Measurements from ENCODE around the gene GPBP1.
A peak's percentile ranks its signal among the peaks of the same experiment; 100 is the strongest.
"Not testable (repeated sequence)": the region's sequence is repeated elsewhere in the genome, so short reads cannot be mapped to it uniquely, and the experiment has no call there.

GPBP1 gene, protein sequence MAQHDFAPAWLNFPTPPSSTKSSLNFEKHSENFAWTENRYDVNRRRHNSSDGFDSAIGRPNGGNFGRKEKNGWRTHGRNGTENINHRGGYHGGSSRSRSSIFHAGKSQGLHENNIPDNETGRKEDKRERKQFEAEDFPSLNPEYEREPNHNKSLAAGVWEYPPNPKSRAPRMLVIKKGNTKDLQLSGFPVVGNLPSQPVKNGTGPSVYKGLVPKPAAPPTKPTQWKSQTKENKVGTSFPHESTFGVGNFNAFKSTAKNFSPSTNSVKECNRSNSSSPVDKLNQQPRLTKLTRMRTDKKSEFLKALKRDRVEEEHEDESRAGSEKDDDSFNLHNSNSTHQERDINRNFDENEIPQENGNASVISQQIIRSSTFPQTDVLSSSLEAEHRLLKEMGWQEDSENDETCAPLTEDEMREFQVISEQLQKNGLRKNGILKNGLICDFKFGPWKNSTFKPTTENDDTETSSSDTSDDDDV

DNA sequence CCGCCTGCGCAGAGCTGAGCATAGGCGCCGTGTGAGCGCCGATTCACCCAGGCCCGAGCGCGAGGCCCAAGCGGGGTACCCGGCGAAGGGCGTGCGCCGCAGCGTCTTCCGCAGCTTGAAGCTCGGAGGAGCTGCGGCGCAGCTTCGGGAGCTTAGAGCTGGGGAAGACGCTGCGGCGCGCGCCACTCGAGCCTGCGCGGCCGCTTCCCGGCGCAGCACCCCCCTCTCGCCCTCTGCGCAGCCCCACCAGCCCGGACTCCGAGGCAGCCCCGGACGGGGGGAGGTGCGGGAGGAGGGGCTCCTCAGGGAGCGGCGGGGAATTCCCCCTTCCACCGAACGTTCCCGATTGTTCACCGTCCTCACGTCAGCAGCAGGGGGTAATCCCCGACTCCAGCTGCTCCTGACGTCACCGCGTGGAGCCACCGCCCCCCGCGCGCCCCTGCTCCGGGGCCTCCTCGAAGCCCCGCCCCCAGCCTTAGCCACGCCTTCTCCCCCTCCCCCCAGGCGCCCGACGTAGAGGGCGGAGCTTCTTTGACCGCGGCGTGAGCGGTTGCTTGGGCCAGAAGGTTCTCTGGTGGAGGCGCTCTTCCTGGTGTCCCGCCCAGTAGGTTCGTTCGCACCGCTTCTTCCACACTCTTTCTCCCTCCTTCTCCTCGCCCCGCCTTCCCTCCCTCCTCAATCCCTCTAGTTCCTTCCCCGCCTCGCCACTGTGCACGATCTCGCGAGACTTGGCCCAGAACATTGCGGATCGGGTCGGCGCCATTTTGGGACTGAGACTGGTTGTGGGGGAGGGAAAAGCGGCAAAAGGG lies at the start of gene GPBP1:
Gene GPBP1 (plus strand): TSS at position 741 of the 809 bp plus-strand sequence. CDS start 40,072 bp downstream, outside the sequence.
- peak; percentile 100 for DNase-seq

GRCh38 chr5:57128325-57128724 lies 45.5 kb upstream of the GPBP1 start:
- no peak for DNase-seq

GRCh38 chr5:57133574-57133973 lies 40.3 kb upstream of the GPBP1 start:
- no peak for DNase-seq

DNA sequence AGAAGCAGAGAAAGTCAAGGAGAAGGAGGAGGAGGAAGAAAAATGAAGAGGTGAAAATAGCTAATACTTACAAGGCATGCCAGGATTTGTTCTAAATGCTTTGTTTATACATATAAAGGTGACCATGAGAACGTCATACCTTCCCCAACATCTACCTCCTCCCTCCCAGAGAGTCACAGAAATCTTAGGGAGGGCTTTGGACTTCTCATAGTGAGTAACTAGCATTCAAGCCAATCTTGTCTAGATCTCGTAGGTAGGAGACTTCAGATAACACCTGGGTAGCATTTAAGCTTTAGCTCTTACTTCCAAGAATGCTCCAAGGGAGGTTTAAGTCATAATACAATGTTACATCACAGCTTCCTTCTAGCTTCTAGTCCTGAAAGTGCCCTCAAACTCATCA lies 36.5 kb upstream of the GPBP1 start:
- DNase-seq = no peak

GRCh38 chr5:57152316-57152715 lies 21.5 kb upstream of the GPBP1 start:
- no peak for DNase-seq

DNA sequence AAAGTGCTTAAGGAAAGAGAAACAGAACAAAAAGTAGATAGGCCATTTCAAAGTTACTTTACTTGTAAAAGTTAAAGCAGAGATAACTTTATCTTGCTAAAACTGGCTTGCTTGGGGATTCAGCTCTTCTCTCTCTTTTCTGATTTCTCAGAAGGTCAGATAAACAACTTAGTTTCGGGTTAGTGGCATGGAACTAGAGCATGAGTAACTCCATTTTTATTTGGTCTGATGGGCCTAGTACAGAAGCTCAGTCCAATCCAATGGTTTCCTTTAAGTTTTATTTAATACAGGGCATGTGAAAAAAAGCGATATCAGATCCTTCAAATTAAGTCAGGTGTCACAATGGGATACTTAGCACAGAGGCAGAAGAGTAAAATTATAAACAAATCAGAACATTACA lies 18.8 kb upstream of the GPBP1 start:
- DNase-seq = no peak

DNA sequence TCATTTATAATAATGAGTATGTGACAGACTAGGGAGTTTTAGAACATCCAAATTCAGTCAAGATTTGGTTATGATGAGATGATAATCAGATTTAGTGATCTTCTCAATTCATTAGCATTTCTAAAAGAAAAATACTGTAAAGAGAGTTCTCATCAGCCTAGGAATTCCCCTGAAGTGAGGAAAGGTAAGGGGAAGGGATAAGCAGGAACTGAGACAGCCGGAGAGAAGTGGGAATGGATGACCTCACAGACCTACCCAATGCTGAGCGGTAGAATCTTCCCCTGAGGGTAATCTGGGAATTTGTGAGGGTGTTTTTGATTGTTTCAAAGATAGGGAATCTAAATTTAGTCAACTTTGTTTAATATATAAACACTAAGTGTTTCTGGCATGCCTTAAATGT lies 16.7 kb upstream of the GPBP1 start:
- DNase-seq = no peak

- DNase-seq = no peak
Observed at GRCh38 chr5:57157666-57158065, 16.2 kb upstream of the GPBP1 start.

- no peak for DNase-seq
Observed at GRCh38 chr5:57163553-57164006, 10.3 kb upstream of the GPBP1 start.

DNA sequence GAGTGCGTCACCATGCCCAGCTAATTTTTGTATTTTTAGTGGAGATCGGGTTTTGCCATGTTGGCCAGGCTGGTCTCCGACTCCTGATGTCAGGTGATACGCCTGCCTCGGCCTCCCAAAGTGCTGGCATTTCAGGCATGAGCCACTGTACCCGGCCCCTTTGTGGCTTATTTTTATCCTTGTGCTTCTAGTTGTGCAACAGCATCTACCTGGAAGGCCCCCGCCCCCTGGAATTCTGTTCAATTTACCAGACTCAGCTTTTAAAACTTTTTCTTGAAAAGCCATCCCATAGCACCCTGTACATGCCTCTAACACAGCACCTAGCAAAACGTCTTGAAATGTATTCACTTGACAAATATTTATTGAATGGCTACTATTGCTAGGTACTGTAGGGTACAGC lies 9.7 kb upstream of the GPBP1 start:
- DNase-seq = no peak

DNA sequence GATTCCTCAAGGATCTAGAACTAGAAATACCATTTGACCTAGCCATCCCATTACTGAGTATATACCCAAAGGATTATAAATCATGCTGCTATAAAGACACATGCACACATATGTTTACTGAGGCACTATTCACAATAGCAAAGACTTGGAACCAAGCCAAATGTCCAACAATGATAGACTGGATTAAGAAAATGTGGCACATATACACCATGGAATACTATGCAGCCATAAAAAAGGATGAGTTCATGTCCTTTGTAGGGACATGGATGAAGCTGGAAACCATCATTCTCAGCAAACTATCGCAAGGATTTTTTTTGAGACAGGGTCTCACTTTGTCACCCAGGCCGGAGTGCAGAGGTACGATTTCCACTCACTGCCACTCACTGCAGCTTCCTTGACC lies 8.7 kb upstream of the GPBP1 start:
- not testable (repeated sequence) for DNase-seq

- DNase-seq = no peak
Observed at GRCh38 chr5:57166276-57166675, 7.6 kb upstream of the GPBP1 start.

- DNase-seq = no peak
Observed at GRCh38 chr5:57167201-57167600, 6.7 kb upstream of the GPBP1 start.

DNA sequence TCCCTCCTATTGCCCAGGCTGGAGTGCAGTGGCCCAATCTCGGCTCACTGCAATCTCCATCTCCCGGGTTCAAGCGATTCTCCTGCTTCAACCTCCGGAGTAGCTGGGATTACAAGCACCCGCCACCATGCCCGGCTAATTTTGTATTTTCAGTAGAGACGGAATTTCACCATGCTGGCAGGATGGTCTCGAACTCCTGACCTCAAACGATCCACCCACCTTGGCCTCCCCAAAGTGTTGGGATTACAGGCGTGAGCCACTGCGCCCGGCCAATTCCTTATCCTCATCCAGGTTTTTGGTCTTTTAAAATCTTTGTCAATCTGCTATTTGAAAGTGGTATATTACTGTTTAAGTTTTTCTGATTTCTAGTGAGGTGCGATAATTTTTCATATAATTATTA lies 3.7 kb upstream of the GPBP1 start:
- DNase-seq = not testable (repeated sequence)

DNA sequence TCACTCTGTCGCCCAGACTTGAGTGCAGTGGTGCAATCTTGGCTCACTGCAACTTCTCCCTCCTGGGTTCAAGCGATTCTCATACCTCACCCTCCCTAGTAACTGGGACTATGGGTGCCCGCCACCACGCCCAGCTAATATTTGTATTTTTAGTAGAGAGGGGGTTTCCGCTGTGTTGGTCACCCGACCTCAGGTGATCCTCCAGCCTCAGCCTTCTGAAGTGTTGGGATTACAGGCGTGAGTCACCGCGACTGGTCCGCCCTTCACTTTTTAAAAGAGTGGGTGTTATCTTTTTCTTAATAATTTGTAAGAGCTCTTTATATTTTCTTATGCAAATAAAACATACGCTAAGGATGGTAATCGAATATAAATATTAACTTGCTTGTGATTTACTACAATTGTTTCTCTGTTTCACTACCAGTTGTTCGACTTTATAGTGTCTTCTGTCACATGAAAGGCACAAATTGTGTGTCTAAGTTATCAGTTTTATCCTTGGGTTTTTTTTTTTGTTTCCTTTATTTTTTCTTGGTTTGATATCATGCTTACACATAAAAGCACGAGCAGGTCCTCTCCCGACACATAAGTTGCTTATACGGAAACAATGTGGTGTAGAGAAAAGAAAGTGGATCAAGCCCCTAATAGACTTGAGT lies 1.9 kb upstream of the GPBP1 start:
- DNase-seq = no peak

DNA sequence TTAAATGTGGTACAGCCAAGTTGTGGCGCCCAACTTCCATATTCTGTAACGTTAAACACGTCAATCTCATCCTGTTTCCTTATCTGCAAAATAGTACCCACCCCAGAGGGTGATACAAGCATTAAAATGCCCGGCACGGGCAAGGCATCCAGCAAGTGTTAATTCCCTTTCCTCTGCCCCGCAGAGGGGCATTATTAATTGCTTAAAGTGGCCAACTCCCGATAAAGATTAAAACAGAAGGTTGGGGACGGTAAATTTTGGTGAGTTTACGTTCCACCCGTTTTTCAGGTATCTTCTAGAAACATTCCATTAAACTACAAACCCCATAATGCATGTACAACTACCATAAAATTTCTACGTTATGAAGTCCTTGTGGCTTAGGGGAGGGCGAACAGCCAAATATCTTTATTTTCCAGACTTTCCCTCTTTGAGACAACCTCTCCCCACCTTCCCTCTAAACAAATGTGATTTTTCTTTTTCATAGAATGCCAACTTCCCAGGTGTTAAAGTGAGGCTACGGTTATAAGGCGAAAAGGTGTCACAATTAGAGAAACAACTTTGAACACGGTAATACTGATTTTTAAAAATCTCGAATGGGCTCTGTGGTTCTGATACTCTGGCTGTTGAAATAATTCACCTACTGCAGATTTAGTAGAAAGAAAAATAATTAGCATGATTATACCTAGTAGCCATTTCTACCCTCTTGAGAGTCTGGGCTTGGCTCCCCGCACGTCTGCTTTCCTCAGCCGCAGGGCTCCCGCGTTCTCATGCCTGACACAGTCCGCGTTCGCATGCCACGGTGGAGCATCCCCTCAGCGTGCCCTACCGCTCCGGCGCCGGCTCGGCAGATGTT lies 1.2 kb upstream of the GPBP1 start:
- DNase-seq = no peak

- peak in 1 of 2 experiments; percentile 66 for DNase-seq
Observed at GRCh38 chr5:57174128-57174889, 450 bp downstream of the GPBP1 start.

- peak in 1 of 2 experiments; percentile 66 for DNase-seq
Observed at GRCh38 chr5:57174890-57175510, 1.1 kb downstream of the GPBP1 start.

- no peak for DNase-seq
Observed at GRCh38 chr5:57175551-57176309, 1.9 kb downstream of the GPBP1 start.

GRCh38 chr5:57176350-57176857 lies 2.5 kb downstream of the GPBP1 start:
- DNase-seq = peak in 1 of 2 experiments; percentile 64

Data from SW 1271 (cell line).